ENCODE data around the gene ETS2.

The ETS2 gene

GRCh38 chr21:38769191-38769780, 36.4 kb upstream of the ETS2 start:
- no peak overlapping the region for H2AFZ ChIP-seq (ENCODE audit: low read depth, low read length, severe bottlenecking)
- no peak overlapping the region for H3K4me3 ChIP-seq (ENCODE audit: insufficient read depth, low read length, poor library complexity, severe bottlenecking)
- no peaks in the 10 kb centered on the region for H3K9me3 ChIP-seq (ENCODE audit: insufficient read depth, low read length)
- H3F3A ChIP-seq (ENCODE audit: insufficient read depth) = peaks cover 8% of the 10 kb centered on the region; the same call in 1 of the 2 replicates
- H3K27me3 ChIP-seq (ENCODE audit: low read length) = no peaks in the 10 kb centered on the region
- TF ChIP-seq CTCF (IDR thresholded peaks at IDR 0.05; ENCODE audit: insufficient read depth, low read length, poor library complexity, severe bottlenecking) (no peak), EZH2phosphoT487 (conservative IDR thresholded peaks at IDR 0.05; ENCODE audit: low read length) (no peak)
- H3K4me2 ChIP-seq (ENCODE audit: low read depth, low read length, poor library complexity, severe bottlenecking) = no peak overlapping the region
- H3K9ac ChIP-seq (ENCODE audit: low read length) = no peak overlapping the region
- no peaks in the 10 kb centered on the region for H4K20me1 ChIP-seq (ENCODE audit: low read depth, low read length)
- no peak overlapping the region for H3K27ac ChIP-seq (ENCODE audit: low read depth, low read length)
- H3K36me3 ChIP-seq (ENCODE audit: low read length) = no peaks in the 10 kb centered on the region
- H3K9me2 ChIP-seq (replicated peaks; ENCODE audit: insufficient read depth, low read length) = no peaks in the 10 kb centered on the region
- no peaks in the 10 kb centered on the region for H3K79me2 ChIP-seq (ENCODE audit: insufficient read depth, low read length)

GRCh38 chr21:38770660-38771059, 35.1 kb upstream of the ETS2 start:
- no peak overlapping the region for H3K4me2 ChIP-seq (ENCODE audit: low read depth, low read length, poor library complexity, severe bottlenecking)
- no peaks in the 10 kb centered on the region for H3K36me3 ChIP-seq (ENCODE audit: low read length)
- TF ChIP-seq CTCF (IDR thresholded peaks at IDR 0.05; ENCODE audit: insufficient read depth, low read length, poor library complexity, severe bottlenecking) (no peak), EZH2phosphoT487 (conservative IDR thresholded peaks at IDR 0.05; ENCODE audit: low read length) (no peak)
- H3K9me2 ChIP-seq (replicated peaks; ENCODE audit: insufficient read depth, low read length) = no peaks in the 10 kb centered on the region
- H3K4me3 ChIP-seq (ENCODE audit: insufficient read depth, low read length, poor library complexity, severe bottlenecking) = no peak overlapping the region
- no peaks in the 10 kb centered on the region for H4K20me1 ChIP-seq (ENCODE audit: low read depth, low read length)
- no peak overlapping the region for H2AFZ ChIP-seq (ENCODE audit: low read depth, low read length, severe bottlenecking)
- no peak overlapping the region for H3K27ac ChIP-seq (ENCODE audit: low read depth, low read length)
- H3K9me3 ChIP-seq (ENCODE audit: insufficient read depth, low read length) = no peaks in the 10 kb centered on the region
- no peaks in the 10 kb centered on the region for H3K27me3 ChIP-seq (ENCODE audit: low read length)
- H3K9ac ChIP-seq (ENCODE audit: low read length) = no peak overlapping the region
- peaks cover 8% of the 10 kb centered on the region; the same call in 1 of the 2 replicates for H3F3A ChIP-seq (ENCODE audit: insufficient read depth)
- H3K79me2 ChIP-seq (ENCODE audit: insufficient read depth, low read length) = no peaks in the 10 kb centered on the region

- H3K27ac ChIP-seq (ENCODE audit: low read depth, low read length) = no peak overlapping the region
- H4K20me1 ChIP-seq (ENCODE audit: low read depth, low read length) = no peaks in the 10 kb centered on the region
- H3K79me2 ChIP-seq (ENCODE audit: insufficient read depth, low read length) = no peaks in the 10 kb centered on the region
- H2AFZ ChIP-seq (ENCODE audit: low read depth, low read length, severe bottlenecking) = no peak overlapping the region
- no peak overlapping the region for H3K4me2 ChIP-seq (ENCODE audit: low read depth, low read length, poor library complexity, severe bottlenecking)
- no peaks in the 10 kb centered on the region for H3K27me3 ChIP-seq (ENCODE audit: low read length)
- H3K9me3 ChIP-seq (ENCODE audit: insufficient read depth, low read length) = no peaks in the 10 kb centered on the region
- no peak overlapping the region for H3K4me3 ChIP-seq (ENCODE audit: insufficient read depth, low read length, poor library complexity, severe bottlenecking)
- no peak for TF ChIP-seq EZH2phosphoT487 (conservative IDR thresholded peaks at IDR 0.05; ENCODE audit: low read length)
- no peak for TF ChIP-seq CTCF (IDR thresholded peaks at IDR 0.05; ENCODE audit: insufficient read depth, low read length, poor library complexity, severe bottlenecking)
- H3K9me2 ChIP-seq (replicated peaks; ENCODE audit: insufficient read depth, low read length) = no peaks in the 10 kb centered on the region
- no peak overlapping the region for H3K9ac ChIP-seq (ENCODE audit: low read length)
- H3K36me3 ChIP-seq (ENCODE audit: low read length) = no peaks in the 10 kb centered on the region
- H3F3A ChIP-seq (ENCODE audit: insufficient read depth) = peaks cover 8% of the 10 kb centered on the region; the same call in 1 of the 2 replicates
Measured at GRCh38 chr21:38771536-38771935, 34.2 kb upstream of the ETS2 start.
